HepG2 (cell line): ENCODE results near the gene KCNJ4.

Source experiments
- CHCHD3 ChIP-seq: sonication (generic); formaldehyde crosslinking; IDR thresholded peaks from 2 replicates; pipeline ENCODE4 v1.8.0; 2022; ENCODE audit warnings: mild to moderate bottlenecking, missing genetic modification reagents, moderate library complexity
- FOXK1 ChIP-seq: sonication (generic); formaldehyde crosslinking; IDR thresholded peaks from 2 replicates; pipeline ENCODE4 v1.4.0; 2020; ENCODE audit warnings: low read depth, missing genetic modification reagents, borderline replicate concordance
- KDM4B ChIP-seq: sonication (generic); formaldehyde crosslinking; IDR thresholded peaks from 2 replicates; pipeline ENCODE4 v1.4.0; 2020; ENCODE audit warnings: missing genetic modification reagents
- NFE2L1 ChIP-seq: sonication (generic); formaldehyde crosslinking; IDR thresholded peaks from 2 replicates; pipeline ENCODE4 v1.4.0; 2020; ENCODE audit warnings: missing genetic modification reagents, mild to moderate bottlenecking, borderline replicate concordance
- ZFP36 ChIP-seq: fragments of 150-350 bp; IDR thresholded peaks from 2 replicates; pipeline ENCODE4 v1.6.1; 2018; ENCODE audit warnings: borderline replicate concordance, low read length, low read depth; ENCODE audit not compliant: partially characterized antibody
- ZNF460 ChIP-seq: sonication (generic); formaldehyde crosslinking; IDR thresholded peaks from 2 replicates; pipeline ENCODE4 v1.5.1; 2020; ENCODE audit warnings: missing genetic modification reagents, mild to moderate bottlenecking, borderline replicate concordance
- TF ChIP-seq, protein P1 (sequence below): sonication (generic); formaldehyde crosslinking; conservative IDR thresholded peaks from 2 replicates; pipeline ENCODE4 v1.4.0; 2020; ENCODE audit warnings: missing genetic modification reagents
- TF ChIP-seq, protein P2 (sequence below): sonication (generic); formaldehyde crosslinking; IDR thresholded peaks from 2 replicates; pipeline ENCODE4 v1.5.0; 2020; ENCODE audit warnings: mild to moderate bottlenecking, missing genetic modification reagents, moderate library complexity
- TF ChIP-seq, protein P3 (sequence below): sonication (generic); formaldehyde crosslinking; IDR thresholded peaks from 2 replicates; pipeline ENCODE4 v1.5.1; 2020; ENCODE audit warnings: missing genetic modification reagents, mild to moderate bottlenecking, borderline replicate concordance

DNA sequence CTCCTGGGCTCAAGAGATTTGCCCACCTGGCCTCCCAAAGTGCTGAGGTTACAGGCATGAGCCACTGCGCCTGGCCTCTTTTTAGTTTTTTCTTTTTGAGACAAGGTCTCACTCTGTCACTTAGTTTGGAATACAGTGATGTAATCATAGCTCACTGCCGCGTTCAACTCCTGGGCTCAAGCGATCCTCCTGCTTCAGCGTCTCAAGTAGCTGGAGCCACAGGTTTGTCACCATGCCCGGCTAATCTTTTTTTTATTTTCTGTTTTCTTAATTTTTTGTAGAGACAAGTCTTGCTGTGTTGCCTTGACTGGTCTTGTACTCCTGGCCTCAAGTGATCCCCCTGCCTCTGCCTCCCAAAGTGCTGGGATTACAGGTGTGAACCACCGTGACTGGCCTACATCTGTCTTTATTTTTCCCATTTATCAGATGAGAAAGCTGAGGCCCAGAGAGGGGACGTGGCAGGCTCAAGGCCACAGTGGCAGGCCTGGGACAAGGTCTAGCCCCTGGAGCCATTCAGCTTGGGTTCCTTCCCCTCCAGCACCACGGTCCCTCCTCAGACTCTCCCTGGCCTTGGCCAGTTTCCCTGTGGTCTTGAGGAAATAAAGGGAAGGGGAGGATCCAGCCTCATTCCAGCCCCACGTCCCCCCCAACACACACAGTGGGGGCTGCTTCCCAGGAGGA, 10.1 kb upstream of the KCNJ4 start:
- TF ChIP-seq ZFP36, result no peak
- TF ChIP-seq, protein P1, sequence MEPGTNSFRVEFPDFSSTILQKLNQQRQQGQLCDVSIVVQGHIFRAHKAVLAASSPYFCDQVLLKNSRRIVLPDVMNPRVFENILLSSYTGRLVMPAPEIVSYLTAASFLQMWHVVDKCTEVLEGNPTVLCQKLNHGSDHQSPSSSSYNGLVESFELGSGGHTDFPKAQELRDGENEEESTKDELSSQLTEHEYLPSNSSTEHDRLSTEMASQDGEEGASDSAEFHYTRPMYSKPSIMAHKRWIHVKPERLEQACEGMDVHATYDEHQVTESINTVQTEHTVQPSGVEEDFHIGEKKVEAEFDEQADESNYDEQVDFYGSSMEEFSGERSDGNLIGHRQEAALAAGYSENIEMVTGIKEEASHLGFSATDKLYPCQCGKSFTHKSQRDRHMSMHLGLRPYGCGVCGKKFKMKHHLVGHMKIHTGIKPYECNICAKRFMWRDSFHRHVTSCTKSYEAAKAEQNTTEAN, result no peak
- no peak for TF ChIP-seq NFE2L1
- no peak for TF ChIP-seq KDM4B (CRISPR knock-in tag)
- TF ChIP-seq FOXK1 (CRISPR knock-in tag), result no peak
- TF ChIP-seq ZNF460, result no peak
- TF ChIP-seq, protein P2, sequence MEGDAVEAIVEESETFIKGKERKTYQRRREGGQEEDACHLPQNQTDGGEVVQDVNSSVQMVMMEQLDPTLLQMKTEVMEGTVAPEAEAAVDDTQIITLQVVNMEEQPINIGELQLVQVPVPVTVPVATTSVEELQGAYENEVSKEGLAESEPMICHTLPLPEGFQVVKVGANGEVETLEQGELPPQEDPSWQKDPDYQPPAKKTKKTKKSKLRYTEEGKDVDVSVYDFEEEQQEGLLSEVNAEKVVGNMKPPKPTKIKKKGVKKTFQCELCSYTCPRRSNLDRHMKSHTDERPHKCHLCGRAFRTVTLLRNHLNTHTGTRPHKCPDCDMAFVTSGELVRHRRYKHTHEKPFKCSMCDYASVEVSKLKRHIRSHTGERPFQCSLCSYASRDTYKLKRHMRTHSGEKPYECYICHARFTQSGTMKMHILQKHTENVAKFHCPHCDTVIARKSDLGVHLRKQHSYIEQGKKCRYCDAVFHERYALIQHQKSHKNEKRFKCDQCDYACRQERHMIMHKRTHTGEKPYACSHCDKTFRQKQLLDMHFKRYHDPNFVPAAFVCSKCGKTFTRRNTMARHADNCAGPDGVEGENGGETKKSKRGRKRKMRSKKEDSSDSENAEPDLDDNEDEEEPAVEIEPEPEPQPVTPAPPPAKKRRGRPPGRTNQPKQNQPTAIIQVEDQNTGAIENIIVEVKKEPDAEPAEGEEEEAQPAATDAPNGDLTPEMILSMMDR, result no peak
- TF ChIP-seq, protein P3, sequence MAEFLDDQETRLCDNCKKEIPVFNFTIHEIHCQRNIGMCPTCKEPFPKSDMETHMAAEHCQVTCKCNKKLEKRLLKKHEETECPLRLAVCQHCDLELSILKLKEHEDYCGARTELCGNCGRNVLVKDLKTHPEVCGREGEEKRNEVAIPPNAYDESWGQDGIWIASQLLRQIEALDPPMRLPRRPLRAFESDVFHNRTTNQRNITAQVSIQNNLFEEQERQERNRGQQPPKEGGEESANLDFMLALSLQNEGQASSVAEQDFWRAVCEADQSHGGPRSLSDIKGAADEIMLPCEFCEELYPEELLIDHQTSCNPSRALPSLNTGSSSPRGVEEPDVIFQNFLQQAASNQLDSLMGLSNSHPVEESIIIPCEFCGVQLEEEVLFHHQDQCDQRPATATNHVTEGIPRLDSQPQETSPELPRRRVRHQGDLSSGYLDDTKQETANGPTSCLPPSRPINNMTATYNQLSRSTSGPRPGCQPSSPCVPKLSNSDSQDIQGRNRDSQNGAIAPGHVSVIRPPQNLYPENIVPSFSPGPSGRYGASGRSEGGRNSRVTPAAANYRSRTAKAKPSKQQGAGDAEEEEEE (CRISPR knock-in tag), result no peak
- no peak for TF ChIP-seq CHCHD3 (CRISPR knock-in tag)
